ENCODE data around the gene MGAT5. TPM values are rescaled to one million over a fixed set of nuclear protein-coding genes. Genes with fewer than 3 reads are reported as not detected.

Gene MGAT5
- total RNA-seq, 2 experiments from 2014 or later = 48.5 to 54.3 TPM

GRCh38 chr2:134307334-134307733 is 53.5 kb downstream of the MGAT5 start:
- no peak for DNase-seq
- no peaks in the 10 kb centered on the region for H3K9me3 Mint-ChIP-seq (ENCODE audit: insufficient read depth)
- H3K36me3 Mint-ChIP-seq (ENCODE audit: low read depth) = peaks cover 37% of the 10 kb centered on the region
- ChIA-PET POLR2A (no interaction called here), CTCF (no interaction called here)
- ATAC-seq = no peak
- H3K27ac Mint-ChIP-seq = no peak overlapping the region
- H3K4me1 Mint-ChIP-seq (ENCODE audit: low read depth) = peaks cover 55% of the 10 kb centered on the region
- no peaks in the 10 kb centered on the region for H3K27me3 Mint-ChIP-seq (ENCODE audit: low read depth)
- H3K4me3 Mint-ChIP-seq = no peak overlapping the region

- ChIA-PET POLR2A (no interaction called here), CTCF (interaction anchor here (1.0 kb wide), 1 partner anchor 20 kb away, joined by 3 read pairs; no protein-coding TSS in a partner anchor)
- Mint-ChIP-seq H3K27me3 (ENCODE audit: low read depth) (no peaks in the 10 kb centered on the region), H3K27ac (no peak overlapping the region), H3K9me3 (ENCODE audit: insufficient read depth) (no peaks in the 10 kb centered on the region), H3K36me3 (ENCODE audit: low read depth) (peaks cover 35% of the 10 kb centered on the region), H3K4me1 (ENCODE audit: low read depth) (peaks cover 57% of the 10 kb centered on the region), H3K4me3 (no peak overlapping the region)
- no peak for DNase-seq
- ATAC-seq = no peak
Measured at GRCh38 chr2:134308474-134309385, 54.9 kb downstream of the MGAT5 start.

- DNase-seq (no peak), ATAC-seq (no peak)
- Mint-ChIP-seq H3K27ac (no peak overlapping the region), H3K4me1 (ENCODE audit: low read depth) (peaks cover 51% of the 10 kb centered on the region), H3K36me3 (ENCODE audit: low read depth) (peaks cover 29% of the 10 kb centered on the region), H3K9me3 (ENCODE audit: insufficient read depth) (no peaks in the 10 kb centered on the region), H3K27me3 (ENCODE audit: low read depth) (no peaks in the 10 kb centered on the region), H3K4me3 (no peak overlapping the region)
- ChIA-PET POLR2A (no interaction called here), CTCF (no interaction called here)
Measured at GRCh38 chr2:134310107-134311079, 56.5 kb downstream of the MGAT5 start.

- Mint-ChIP-seq H3K4me1 (ENCODE audit: low read depth) (peaks cover 50% of the 10 kb centered on the region), H3K27me3 (ENCODE audit: low read depth) (no peaks in the 10 kb centered on the region), H3K27ac (no peak overlapping the region), H3K9me3 (ENCODE audit: insufficient read depth) (no peaks in the 10 kb centered on the region), H3K36me3 (ENCODE audit: low read depth) (peaks cover 29% of the 10 kb centered on the region), H3K4me3 (no peak overlapping the region)
- POLR2A ChIA-PET = no interaction called here
- ATAC-seq = no peak
- DNase-seq = no peak
- CTCF ChIA-PET = no interaction called here
Measured at GRCh38 chr2:134312482-134312881, 58.6 kb downstream of the MGAT5 start.

- POLR2A ChIA-PET = no interaction called here
- Mint-ChIP-seq H3K36me3 (ENCODE audit: low read depth) (peaks cover 32% of the 10 kb centered on the region), H3K9me3 (ENCODE audit: insufficient read depth) (no peaks in the 10 kb centered on the region)
Measured at GRCh38 chr2:134314202-134314601, 60.3 kb downstream of the MGAT5 start.

GRCh38 chr2:134314681-134315368 is 61.0 kb downstream of the MGAT5 start:
- Mint-ChIP-seq H3K4me3 (no peak overlapping the region), H3K4me1 (ENCODE audit: low read depth) (peaks cover 67% of the 10 kb centered on the region), H3K27me3 (ENCODE audit: low read depth) (no peaks in the 10 kb centered on the region), H3K36me3 (ENCODE audit: low read depth) (peaks cover 33% of the 10 kb centered on the region), H3K9me3 (ENCODE audit: insufficient read depth) (no peaks in the 10 kb centered on the region), H3K27ac (no peak overlapping the region)
- ATAC-seq = no peak
- no peak for DNase-seq
- ChIA-PET POLR2A (no interaction called here), CTCF (interaction anchor here (0.8 to 2.2 kb wide), 3 partner anchors 13 to 97 kb away, joined by 3 to 6 read pairs (median 5); no protein-coding TSS in a partner anchor)

More at GRCh38 chr2:134314202-134314601, 60.3 kb downstream of the MGAT5 start:
- H3K4me3 Mint-ChIP-seq = no peak overlapping the region
- CTCF ChIA-PET = interaction anchor here (1.4 to 1.8 kb wide), 2 partner anchors 24 to 31 kb away, joined by 3 to 5 read pairs; no protein-coding TSS in a partner anchor
- H3K27me3 Mint-ChIP-seq (ENCODE audit: low read depth) = no peaks in the 10 kb centered on the region
- H3K4me1 Mint-ChIP-seq (ENCODE audit: low read depth) = peaks cover 60% of the 10 kb centered on the region
- DNase-seq (no peak), ATAC-seq (no peak)
- no peak overlapping the region for H3K27ac Mint-ChIP-seq

GRCh38 chr2:134315471-134315870 is 61.6 kb downstream of the MGAT5 start:
- Mint-ChIP-seq H3K9me3 (ENCODE audit: insufficient read depth) (no peaks in the 10 kb centered on the region), H3K4me1 (ENCODE audit: low read depth) (peaks cover 72% of the 10 kb centered on the region), H3K4me3 (no peak overlapping the region), H3K27ac (no peak overlapping the region), H3K36me3 (ENCODE audit: low read depth) (peaks cover 31% of the 10 kb centered on the region), H3K27me3 (ENCODE audit: low read depth) (no peaks in the 10 kb centered on the region)
- ATAC-seq (no peak), DNase-seq (no peak)
- ChIA-PET POLR2A (no interaction called here), CTCF (interaction anchor here (0.8 to 2.2 kb wide), 3 partner anchors 13 to 96 kb away, joined by 3 to 6 read pairs (median 3); no protein-coding TSS in a partner anchor)

- peak; percentile 31 for ATAC-seq
- peaks cover 58% of the 10 kb centered on the region for H3K36me3 Mint-ChIP-seq (ENCODE audit: low read depth)
- H3K4me1 Mint-ChIP-seq (ENCODE audit: low read depth) = peaks cover 82% of the 10 kb centered on the region
- ChIA-PET CTCF (interaction anchor here (0.8 to 2.5 kb wide), 3 partner anchors 30 to 201 kb away, joined by 3 to 14 read pairs (median 3); no protein-coding TSS in a partner anchor), POLR2A (no interaction called here)
- H3K27ac Mint-ChIP-seq = peak overlapping the region; percentile 72
- no peaks in the 10 kb centered on the region for H3K9me3 Mint-ChIP-seq (ENCODE audit: insufficient read depth)
- DNase-seq = no peak
- no peak overlapping the region for H3K4me3 Mint-ChIP-seq
- no peaks in the 10 kb centered on the region for H3K27me3 Mint-ChIP-seq (ENCODE audit: low read depth)
Measured at GRCh38 chr2:134319596-134320254, 65.9 kb downstream of the MGAT5 start.

- Mint-ChIP-seq H3K36me3 (ENCODE audit: low read depth) (peaks cover 63% of the 10 kb centered on the region), H3K4me3 (peak overlapping the region; percentile 46), H3K27ac (peak overlapping the region; percentile 79), H3K9me3 (ENCODE audit: insufficient read depth) (no peaks in the 10 kb centered on the region), H3K27me3 (ENCODE audit: low read depth) (no peaks in the 10 kb centered on the region), H3K4me1 (ENCODE audit: low read depth) (peaks cover 89% of the 10 kb centered on the region)
- DNase-seq = peak; percentile 76
- peak; percentile 71 for ATAC-seq
- POLR2A ChIA-PET = interaction anchor here (0.7 kb wide), 1 partner anchor 14 kb away, joined by 3 read pairs; no protein-coding TSS in a partner anchor
- CTCF ChIA-PET = interaction anchor here (0.9 to 2.5 kb wide), 8 partner anchors 28 to 204 kb away, joined by 3 to 14 read pairs (median 3); no protein-coding TSS in a partner anchor
Measured at GRCh38 chr2:134320930-134321329, 67.1 kb downstream of the MGAT5 start.

- ChIA-PET POLR2A (no interaction called here), CTCF (interaction anchor here (0.8 to 1.0 kb wide), 3 partner anchors 57 to 89 kb away, joined by 3 read pairs; no protein-coding TSS in a partner anchor)
- peaks cover 70% of the 10 kb centered on the region for H3K36me3 Mint-ChIP-seq (ENCODE audit: low read depth)
- H3K9me3 Mint-ChIP-seq (ENCODE audit: insufficient read depth) = no peaks in the 10 kb centered on the region
- no peak for DNase-seq
- H3K4me3 Mint-ChIP-seq = no peak overlapping the region
- peak overlapping the region; percentile 79 for H3K27ac Mint-ChIP-seq
- no peak for ATAC-seq
- H3K27me3 Mint-ChIP-seq (ENCODE audit: low read depth) = no peaks in the 10 kb centered on the region
- H3K4me1 Mint-ChIP-seq (ENCODE audit: low read depth) = peaks cover 83% of the 10 kb centered on the region
Measured at GRCh38 chr2:134323777-134324176, 69.9 kb downstream of the MGAT5 start.

Measured in activated CD8-positive, alpha-beta T cell treated with anti-CD3 and anti-CD28 coated beads, Interleukin-2, amount 10 ng/mL, durations not matched to agents 7 days and 5 days (primary cell).